Lower leg skin (tissue), 3 donors: Measurements from ENCODE around the gene ATP2A1.

Experiments used
- POLR2A ChIP-seq, 2 donors: fragments of 450-650 bp; IDR thresholded peaks; one replicate each; pipeline ENCODE4 v1.6.1; 2016 to 2017; ENCODE audit warnings: antibody characterized with exemption in 2 of 2, mild to moderate bottlenecking in 1 of 2, moderate library complexity in 1 of 2
- TF ChIP-seq, protein P1 (sequence below), 3 donors: fragments of 450-650 bp; IDR thresholded peaks; one replicate each; pipeline ENCODE4 v1.5.1; 2016; ENCODE audit warnings: antibody characterized with exemption in 3 of 3, mild to moderate bottlenecking in 3 of 3, moderate library complexity in 2 of 3

- TF ChIP-seq, protein P1, sequence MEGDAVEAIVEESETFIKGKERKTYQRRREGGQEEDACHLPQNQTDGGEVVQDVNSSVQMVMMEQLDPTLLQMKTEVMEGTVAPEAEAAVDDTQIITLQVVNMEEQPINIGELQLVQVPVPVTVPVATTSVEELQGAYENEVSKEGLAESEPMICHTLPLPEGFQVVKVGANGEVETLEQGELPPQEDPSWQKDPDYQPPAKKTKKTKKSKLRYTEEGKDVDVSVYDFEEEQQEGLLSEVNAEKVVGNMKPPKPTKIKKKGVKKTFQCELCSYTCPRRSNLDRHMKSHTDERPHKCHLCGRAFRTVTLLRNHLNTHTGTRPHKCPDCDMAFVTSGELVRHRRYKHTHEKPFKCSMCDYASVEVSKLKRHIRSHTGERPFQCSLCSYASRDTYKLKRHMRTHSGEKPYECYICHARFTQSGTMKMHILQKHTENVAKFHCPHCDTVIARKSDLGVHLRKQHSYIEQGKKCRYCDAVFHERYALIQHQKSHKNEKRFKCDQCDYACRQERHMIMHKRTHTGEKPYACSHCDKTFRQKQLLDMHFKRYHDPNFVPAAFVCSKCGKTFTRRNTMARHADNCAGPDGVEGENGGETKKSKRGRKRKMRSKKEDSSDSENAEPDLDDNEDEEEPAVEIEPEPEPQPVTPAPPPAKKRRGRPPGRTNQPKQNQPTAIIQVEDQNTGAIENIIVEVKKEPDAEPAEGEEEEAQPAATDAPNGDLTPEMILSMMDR (IDR thresholded peaks at IDR 0.05): no peak
- no peak for TF ChIP-seq POLR2A (IDR thresholded peaks at IDR 0.05)
Observed at GRCh38 chr16:28946681-28947080, 68.4 kb downstream of the ATP2A1 start.
